Measurements from ENCODE around the gene ARHGEF11.

DNA sequence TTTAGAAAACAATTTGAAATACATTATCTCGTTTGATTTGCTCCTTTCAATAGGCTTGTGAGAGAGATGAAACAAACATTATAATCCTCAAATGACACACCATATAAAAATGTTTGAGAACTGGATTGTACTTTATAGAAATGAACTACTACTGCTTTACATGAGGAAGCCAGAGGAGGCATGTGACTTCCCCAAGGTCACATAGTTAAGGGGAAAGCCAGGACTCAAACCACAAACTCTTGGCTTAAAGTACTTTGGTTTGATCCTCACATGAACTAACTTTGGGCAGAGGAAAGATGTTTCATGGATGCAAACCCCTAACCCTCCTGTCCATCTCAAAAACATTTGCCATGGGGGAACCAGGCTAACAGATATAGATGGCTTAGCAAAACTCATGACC is 4.7 kb downstream of the ARHGEF11 start:
- TF ChIP-seq CTCF (IDR thresholded peaks at IDR 0.05; ENCODE audit: low read depth, low read length, missing input control) (no peak), TAF1 (conservative IDR thresholded peaks at IDR 0.05) (no peak), RAD21 (IDR thresholded peaks at IDR 0.05) (no peak), HNF4G (IDR thresholded peaks at IDR 0.05) (no peak), MAX (IDR thresholded peaks at IDR 0.05) (no peak), FOXA1 (IDR thresholded peaks at IDR 0.05) (no peak), GABPA (IDR thresholded peaks at IDR 0.05 in 1 of 2, conservative IDR thresholded peaks at IDR 0.05 in 1 of 2) (no peak), YY1 (IDR thresholded peaks at IDR 0.05) (no peak)
